NB4 (cell line): Measurements from ENCODE around the gene FAIM2.
"Not testable (repeated sequence)": the region's sequence is repeated elsewhere in the genome, so short reads cannot be mapped to it uniquely, and the experiment has no call there.

Experiments
- CTCF ChIP-seq: IDR thresholded peaks from one replicate; pipeline ENCODE4 v1.5.1; 2012; ENCODE audit warnings: low read depth, low read length
- POLR2A ChIP-seq: IDR thresholded peaks from 2 replicates; pipeline ENCODE4 v1.6.1; 2011; ENCODE audit warnings: mild to moderate bottlenecking; ENCODE audit not compliant: insufficient read length; ENCODE audit errors: extremely low read depth

- not testable (repeated sequence) for TF ChIP-seq CTCF, POLR2A
These were observed 47.8 kb downstream of the FAIM2 start for GRCh38 chr12:49855890-49856289.
